AG10803 (cell line): Measurements from ENCODE around the gene CDC42SE2.
"Not testable (repeated sequence)": the region's sequence is repeated elsewhere in the genome, so short reads cannot be mapped to it uniquely, and the experiment has no call there.

Experiments
- DNase-seq: peaks from one replicate; pipeline ENCODE4 v3.0.0; 2010; ENCODE audit warnings: low read depth
- H3K4me3 ChIP-seq: 2 replicates; pipeline ENCODE4 v1.5.1; 2011; ENCODE audit warnings: mild to moderate bottlenecking, low read length, control low read depth
- TF ChIP-seq, protein P1 (sequence below): conservative IDR thresholded peaks from 2 replicates; pipeline ENCODE4 v1.5.1; 2011; ENCODE audit warnings: mild to moderate bottlenecking, low read length, control low read depth, inconsistent platforms

CDC42SE2 gene

DNA sequence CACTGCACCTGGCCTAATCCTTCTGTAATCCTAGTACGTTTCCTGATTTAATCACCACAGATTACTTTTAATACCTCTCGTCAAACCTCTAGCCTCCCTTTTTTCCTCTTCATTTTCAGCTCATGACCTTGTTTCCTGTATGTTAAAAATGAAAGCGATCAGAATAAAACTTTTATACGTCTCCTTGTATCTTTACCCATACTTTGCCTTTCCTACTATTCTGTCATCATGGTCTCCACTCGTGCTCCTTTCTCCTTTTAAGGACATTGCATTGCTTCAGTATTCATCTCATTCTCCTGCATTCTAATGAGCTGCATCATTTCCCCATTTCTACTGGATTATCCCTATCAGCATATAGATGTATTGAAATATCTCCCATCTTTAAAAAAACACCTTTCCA is 8.5 kb downstream of the CDC42SE2 start:
- DNase-seq, result peak; percentile 5
- TF ChIP-seq, protein P1, sequence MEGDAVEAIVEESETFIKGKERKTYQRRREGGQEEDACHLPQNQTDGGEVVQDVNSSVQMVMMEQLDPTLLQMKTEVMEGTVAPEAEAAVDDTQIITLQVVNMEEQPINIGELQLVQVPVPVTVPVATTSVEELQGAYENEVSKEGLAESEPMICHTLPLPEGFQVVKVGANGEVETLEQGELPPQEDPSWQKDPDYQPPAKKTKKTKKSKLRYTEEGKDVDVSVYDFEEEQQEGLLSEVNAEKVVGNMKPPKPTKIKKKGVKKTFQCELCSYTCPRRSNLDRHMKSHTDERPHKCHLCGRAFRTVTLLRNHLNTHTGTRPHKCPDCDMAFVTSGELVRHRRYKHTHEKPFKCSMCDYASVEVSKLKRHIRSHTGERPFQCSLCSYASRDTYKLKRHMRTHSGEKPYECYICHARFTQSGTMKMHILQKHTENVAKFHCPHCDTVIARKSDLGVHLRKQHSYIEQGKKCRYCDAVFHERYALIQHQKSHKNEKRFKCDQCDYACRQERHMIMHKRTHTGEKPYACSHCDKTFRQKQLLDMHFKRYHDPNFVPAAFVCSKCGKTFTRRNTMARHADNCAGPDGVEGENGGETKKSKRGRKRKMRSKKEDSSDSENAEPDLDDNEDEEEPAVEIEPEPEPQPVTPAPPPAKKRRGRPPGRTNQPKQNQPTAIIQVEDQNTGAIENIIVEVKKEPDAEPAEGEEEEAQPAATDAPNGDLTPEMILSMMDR, result no peak
- H3K4me3 ChIP-seq, result no peak overlapping the region

DNA sequence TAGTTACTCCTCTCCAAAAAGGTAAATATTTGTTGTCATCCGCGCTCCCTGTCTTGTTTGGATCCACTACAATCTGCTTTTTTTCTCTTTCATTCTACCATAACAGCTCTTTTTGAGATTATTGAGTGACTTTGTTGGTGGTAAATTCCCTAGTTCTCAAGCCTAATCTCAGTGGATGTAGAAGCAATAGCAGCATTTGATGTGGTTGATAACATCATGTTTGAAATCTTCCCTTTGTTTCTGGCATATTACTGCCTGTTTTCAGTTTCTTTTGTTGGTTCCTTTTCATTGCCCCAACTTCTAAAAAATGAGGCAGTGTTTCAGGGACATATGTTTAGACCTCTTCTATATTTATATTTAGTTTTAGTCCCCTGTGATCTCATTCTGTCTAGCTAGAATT is 8.9 kb downstream of the CDC42SE2 start:
- TF ChIP-seq, protein P1, result no peak
- no peak overlapping the region for H3K4me3 ChIP-seq
- DNase-seq, result no peak

DNA sequence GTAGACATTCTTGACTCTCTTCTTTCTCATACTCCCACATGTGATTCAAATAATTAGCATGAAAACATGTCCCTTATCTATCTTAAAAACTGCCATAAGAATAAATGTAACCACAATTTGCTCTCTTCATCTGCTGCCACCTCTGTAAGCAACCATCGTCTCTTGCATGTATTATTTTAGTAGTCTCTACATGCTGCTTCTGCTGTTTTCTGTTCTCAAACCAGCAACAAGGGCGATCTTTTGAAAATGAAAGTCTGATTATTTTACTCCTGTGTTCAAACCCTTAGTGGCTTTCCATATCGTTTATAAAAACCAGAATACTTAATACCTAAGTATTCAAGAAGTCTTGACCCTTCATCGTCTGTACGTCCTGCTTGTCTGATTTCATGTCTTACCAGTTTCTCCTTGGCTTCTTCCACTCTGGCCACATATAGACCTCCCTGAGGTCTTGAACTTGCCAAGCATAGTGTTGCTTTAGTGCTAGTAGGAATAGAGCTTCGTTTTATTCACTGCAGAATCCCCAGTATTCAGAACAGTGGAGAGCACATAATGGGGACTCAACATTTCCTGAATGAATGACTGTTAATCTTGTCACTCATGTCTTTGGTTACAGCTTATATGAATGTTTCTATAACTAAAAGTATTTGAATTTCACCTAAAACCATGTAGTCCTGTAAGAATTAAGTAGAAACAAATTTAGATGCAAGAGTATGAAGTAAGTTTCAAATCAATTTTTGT is 10.6 kb downstream of the CDC42SE2 start:
- TF ChIP-seq, protein P1, result no peak
- DNase-seq, result no peak
- no peak overlapping the region for H3K4me3 ChIP-seq

DNA sequence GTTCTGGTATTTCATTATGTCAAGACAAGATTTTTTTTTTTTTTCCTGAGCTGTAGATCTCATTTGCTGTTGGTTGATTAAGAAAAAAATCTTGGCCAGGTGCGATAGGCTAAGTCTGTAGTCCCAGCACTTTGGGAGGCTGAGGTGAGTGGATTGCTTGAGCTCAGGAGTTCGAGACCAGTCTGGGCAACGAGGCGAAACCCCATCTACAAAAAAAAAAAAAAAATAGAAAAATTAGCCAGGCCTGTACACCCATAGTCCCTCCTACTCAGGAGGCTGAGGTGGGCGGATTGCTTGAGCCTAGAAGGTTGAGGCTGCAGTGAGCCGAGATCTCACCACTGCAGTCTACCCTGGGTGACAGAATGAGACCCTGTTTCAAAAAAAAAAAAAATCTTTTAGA is 12.2 kb downstream of the CDC42SE2 start:
- TF ChIP-seq, protein P1, result no peak
- no peak overlapping the region for H3K4me3 ChIP-seq
- DNase-seq, result no peak

DNA sequence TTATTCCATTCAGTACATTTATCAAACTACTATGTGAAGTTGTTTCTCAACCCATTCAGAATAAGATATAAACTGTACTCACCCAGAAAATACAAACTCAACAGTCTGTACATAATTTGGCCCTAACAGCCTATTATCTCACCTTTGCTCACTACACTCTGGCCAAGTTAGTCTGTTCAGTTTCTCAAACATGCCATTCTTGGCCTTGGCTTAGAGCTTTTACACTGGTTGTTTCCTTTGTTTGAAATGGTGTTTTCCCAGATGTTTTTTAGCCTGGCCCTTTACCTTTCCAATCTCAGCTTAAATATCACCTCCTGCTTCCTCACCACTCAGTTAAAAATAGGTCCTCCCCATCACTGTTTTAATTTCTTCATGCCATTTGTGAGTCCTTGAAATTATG is 13.6 kb downstream of the CDC42SE2 start:
- TF ChIP-seq, protein P1, result no peak
- no peak for DNase-seq
- no peak overlapping the region for H3K4me3 ChIP-seq

DNA sequence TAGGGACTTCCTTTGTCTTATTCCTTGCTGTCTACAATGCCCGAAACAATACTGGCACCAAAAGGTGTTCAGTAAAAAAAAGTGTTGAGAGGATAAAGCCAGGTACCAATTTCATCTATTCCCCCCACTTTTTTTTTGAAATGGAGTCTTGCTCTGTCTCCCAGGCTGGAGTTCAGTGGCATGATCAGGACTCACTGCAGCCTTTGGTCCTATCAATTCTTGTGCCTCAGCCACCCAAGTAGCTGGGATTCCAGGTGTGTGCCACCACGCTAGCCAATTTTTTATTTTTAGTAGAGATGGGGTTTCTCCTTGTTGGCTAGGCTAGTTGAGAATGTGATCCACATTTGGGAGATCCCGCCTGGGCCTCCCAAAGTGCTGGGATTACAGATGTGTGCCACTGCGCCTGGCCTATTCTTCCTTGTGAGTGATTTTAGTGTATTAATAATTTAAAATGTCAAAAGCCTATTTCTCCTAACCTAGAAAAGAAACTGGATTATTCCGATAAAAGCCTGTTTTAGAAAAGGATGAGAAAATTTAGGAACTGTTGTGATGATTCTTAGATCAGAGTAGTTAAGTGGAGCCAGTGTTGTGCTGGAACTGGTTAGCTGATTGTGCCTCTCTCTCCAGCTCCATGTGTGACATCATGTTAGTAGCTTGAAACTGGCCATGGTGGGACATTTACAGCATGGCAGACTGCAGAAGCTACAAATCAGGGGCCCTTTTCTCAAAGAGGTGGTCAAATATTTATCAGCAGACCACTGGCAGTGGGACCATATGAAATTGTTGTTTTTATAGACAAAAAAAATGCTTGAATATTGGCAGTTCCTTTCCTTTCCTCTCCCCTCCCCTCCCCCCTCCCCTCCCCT is 14.3 kb downstream of the CDC42SE2 start:
- TF ChIP-seq, protein P1, result no peak
- no peak for DNase-seq
- no peak overlapping the region for H3K4me3 ChIP-seq

DNA sequence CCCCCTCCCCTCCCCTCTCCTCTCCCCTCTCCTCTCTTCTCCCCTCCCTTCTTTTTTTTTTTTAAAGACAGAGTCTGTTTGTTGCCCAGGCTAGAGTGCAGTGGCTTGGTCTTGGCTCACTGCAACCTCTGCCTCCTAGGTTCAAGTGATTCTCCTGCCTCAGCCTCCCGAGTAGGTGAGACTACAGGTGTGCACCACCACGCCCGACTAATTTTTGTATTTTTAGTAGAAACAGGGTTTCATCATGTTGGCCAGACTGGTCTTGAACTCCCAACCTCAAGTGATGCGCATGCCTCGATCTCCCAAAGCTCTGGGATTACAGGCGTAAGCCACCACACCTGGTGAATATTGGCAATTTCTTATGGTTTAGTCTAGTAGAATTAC is 14.9 kb downstream of the CDC42SE2 start:
- DNase-seq, H3K4me3 ChIP-seq: not testable (repeated sequence)
